Skeletal muscle tissue (tissue), 4 donors: ENCODE data around the gene PAX7. TPM values are rescaled to one million over a fixed set of nuclear protein-coding genes. Genes with fewer than 3 reads are reported as not detected.

ENCODE experiments used
- H3K27ac ChIP-seq: one replicate; pipeline ENCODE4 v1.7.0; 2013; ENCODE audit warnings: mild to moderate bottlenecking, low read depth, low read length, inconsistent platforms
- H3K27me3 ChIP-seq, 3 donors: one replicate each; pipeline ENCODE4 v1.7.0; 2013; ENCODE audit warnings: low read length in 3 of 3; ENCODE audit not compliant: control insufficient read depth in 3 of 3, insufficient read depth in 3 of 3
- H3K36me3 ChIP-seq, 3 donors: one replicate each; pipeline ENCODE4 v1.7.0; 2013; ENCODE audit warnings: low read length in 3 of 3; ENCODE audit not compliant: control insufficient read depth in 3 of 3, insufficient read depth in 3 of 3
- H3K4me1 ChIP-seq, 3 donors: one replicate each; pipeline ENCODE4 v1.7.0; 2013; ENCODE audit warnings: low read length in 3 of 3, mild to moderate bottlenecking in 3 of 3; ENCODE audit not compliant: control insufficient read depth in 3 of 3, insufficient read depth in 3 of 3
- H3K4me3 ChIP-seq, 3 donors: one replicate each; pipeline ENCODE4 v1.7.0; 2013; ENCODE audit warnings: low read length in 3 of 3
- H3K9ac ChIP-seq, 3 donors: one replicate each; pipeline ENCODE4 v1.7.0; 2013; ENCODE audit warnings: low read length in 3 of 3, mild to moderate bottlenecking in 3 of 3, moderate library complexity in 2 of 3, low read depth in 1 of 3
- H3K9me3 ChIP-seq, 3 donors: one replicate each; pipeline ENCODE4 v1.7.0; 2013; ENCODE audit warnings: low read length in 3 of 3; ENCODE audit not compliant: control insufficient read depth in 3 of 3
- total RNA-seq: library from RNA; depleted of rRNA; stranded (reverse); fragments of >200 nt; gene quantifications from one replicate; pipeline ENCODE4 v1.2.3, GENCODE V29; 2014
- donor health status: Osteomylitis.

The PAX7 gene
- total RNA-seq, 1 donor from 2014 or later, result 13.0 TPM

DNA sequence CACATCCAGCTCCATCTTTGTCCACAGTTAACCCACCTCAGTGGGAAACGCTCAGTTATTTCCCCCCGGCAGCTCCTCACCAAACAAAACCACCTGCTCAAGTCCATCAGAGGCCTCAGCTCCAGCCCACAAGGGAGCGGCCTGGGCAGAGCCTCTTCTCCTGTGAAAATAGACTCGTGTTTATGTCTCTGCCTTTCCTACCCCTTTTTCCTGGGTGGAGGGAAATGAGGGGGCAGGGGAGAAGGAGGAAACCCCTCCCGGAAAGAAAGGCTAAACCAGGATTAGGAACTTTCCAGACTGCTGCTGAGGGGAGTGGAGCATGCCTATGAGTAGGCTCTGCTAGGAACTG lies 81.6 kb downstream of the PAX7 start:
- Histone ChIP-seq H3K27ac (no peak overlapping the region), H3K4me1 (no peaks in the 10 kb centered on the region), H3K27me3 (peaks cover 17 to 66% (median 19%) of the 10 kb centered on the region in 3 donors), H3K4me3 (no peak overlapping the region), H3K36me3 (no peaks in the 10 kb centered on the region), H3K9me3 (no peaks in the 10 kb centered on the region), H3K9ac (no peak overlapping the region)

GRCh38 chr1:18714404-18715175 lies 83.9 kb downstream of the PAX7 start:
- no peak overlapping the region for H3K9ac ChIP-seq
- H3K4me3 ChIP-seq, result no peak overlapping the region
- peaks cover 34 to 74% (median 40%) of the 10 kb centered on the region in 3 donors for H3K27me3 ChIP-seq
- H3K9me3 ChIP-seq, result no peaks in the 10 kb centered on the region
- H3K36me3 ChIP-seq, result no peaks in the 10 kb centered on the region
- no peak overlapping the region for H3K27ac ChIP-seq
- H3K4me1 ChIP-seq, result no peaks in the 10 kb centered on the region

GRCh38 chr1:18716112-18716784 lies 85.6 kb downstream of the PAX7 start:
- Histone ChIP-seq H3K36me3 (no peaks in the 10 kb centered on the region), H3K4me3 (no peak overlapping the region), H3K27me3 (peaks cover 44 to 77% (median 54%) of the 10 kb centered on the region in 3 donors), H3K9me3 (no peaks in the 10 kb centered on the region), H3K4me1 (no peaks in the 10 kb centered on the region), H3K9ac (no peak overlapping the region), H3K27ac (no peak overlapping the region)

DNA sequence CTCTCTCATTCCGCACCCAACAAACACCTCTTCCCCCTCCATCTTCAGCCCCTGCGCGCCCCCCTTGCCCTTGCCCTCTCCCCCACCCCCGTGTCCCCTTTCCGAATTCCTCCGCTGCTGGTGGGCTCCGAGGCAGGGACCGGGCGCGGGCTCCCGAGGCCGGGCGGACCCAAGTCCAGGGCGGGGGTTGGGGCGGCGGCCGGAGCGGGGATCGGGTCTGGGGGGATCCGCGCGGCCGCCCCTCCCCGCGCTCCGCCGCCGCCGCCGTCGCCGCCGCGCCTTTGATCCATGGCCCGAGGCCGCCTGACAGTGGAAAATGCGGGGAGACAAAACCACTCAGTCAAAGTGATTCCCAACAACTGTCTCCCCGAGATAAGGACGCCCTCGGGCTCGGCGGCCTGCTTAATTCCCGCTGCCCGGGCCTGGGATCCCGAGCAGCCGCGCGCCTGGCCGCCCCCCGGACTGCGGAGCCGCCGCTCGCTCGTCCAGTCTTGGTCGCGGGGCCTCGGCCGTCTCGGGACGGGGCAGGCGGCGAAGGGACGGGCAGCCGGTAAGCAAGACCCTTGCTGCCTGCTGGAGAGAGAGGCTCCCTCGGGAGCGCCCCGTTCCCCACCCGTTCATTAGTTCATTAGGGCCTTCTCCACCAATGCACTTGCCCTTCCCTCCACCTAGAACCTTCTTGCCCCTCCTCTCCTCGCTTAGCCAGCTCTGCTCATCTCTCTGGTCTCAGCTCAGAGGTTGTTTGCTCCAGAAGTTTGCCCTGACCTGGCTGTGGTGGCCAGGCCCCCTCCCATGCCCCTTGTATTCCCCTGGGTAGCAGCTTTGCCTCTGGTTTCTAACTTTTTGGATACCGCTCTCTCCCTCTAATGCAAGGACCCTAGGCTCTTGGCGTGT lies 86.4 kb downstream of the PAX7 start:
- no peak overlapping the region for H3K27ac ChIP-seq
- H3K9me3 ChIP-seq, result no peaks in the 10 kb centered on the region
- H3K4me3 ChIP-seq, result no peak overlapping the region
- no peaks in the 10 kb centered on the region for H3K36me3 ChIP-seq
- H3K27me3 ChIP-seq, result peaks cover 48 to 77% (median 60%) of the 10 kb centered on the region in 3 donors
- no peaks in the 10 kb centered on the region for H3K4me1 ChIP-seq
- H3K9ac ChIP-seq, result no peak overlapping the region

GRCh38 chr1:18719786-18720451 lies 89.3 kb downstream of the PAX7 start:
- no peak overlapping the region for H3K9ac ChIP-seq
- no peaks in the 10 kb centered on the region for H3K4me1 ChIP-seq
- no peaks in the 10 kb centered on the region for H3K36me3 ChIP-seq
- H3K27me3 ChIP-seq, result peaks cover 57 to 78% (median 75%) of the 10 kb centered on the region in 3 donors
- H3K9me3 ChIP-seq, result no peaks in the 10 kb centered on the region
- no peak overlapping the region for H3K4me3 ChIP-seq
- no peak overlapping the region for H3K27ac ChIP-seq

GRCh38 chr1:18721041-18721440 lies 90.4 kb downstream of the PAX7 start:
- Histone ChIP-seq H3K9me3 (no peaks in the 10 kb centered on the region), H3K27me3 (peaks cover 50 to 74% (median 74%) of the 10 kb centered on the region in 3 donors), H3K4me3 (no peak overlapping the region), H3K4me1 (no peaks in the 10 kb centered on the region), H3K36me3 (no peaks in the 10 kb centered on the region), H3K27ac (no peak overlapping the region), H3K9ac (no peak overlapping the region)

DNA sequence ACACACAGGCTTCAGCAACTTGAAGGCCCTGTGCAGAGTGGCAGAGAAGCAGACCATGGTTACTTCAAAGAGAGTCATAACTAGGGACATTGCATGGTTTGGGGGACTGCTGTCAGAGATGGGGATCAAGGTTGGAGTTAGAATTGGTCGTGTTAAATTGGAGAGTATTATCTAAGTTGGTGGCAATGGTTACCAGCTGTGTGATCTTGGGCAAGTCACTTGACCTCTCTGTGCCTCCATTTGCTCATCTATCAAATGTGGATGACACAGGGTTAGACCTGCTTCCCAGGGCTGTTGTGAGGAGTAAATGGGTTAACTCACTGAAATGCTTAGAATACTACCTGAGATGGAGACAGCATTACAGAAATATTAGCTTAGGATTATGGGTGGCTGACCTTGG lies 91.1 kb downstream of the PAX7 start:
- H3K36me3 ChIP-seq, result no peaks in the 10 kb centered on the region
- H3K9me3 ChIP-seq, result no peaks in the 10 kb centered on the region
- H3K27me3 ChIP-seq, result peaks cover 50 to 78% (median 75%) of the 10 kb centered on the region in 3 donors
- H3K4me3 ChIP-seq, result no peak overlapping the region
- no peaks in the 10 kb centered on the region for H3K4me1 ChIP-seq
- H3K27ac ChIP-seq, result no peak overlapping the region
- no peak overlapping the region for H3K9ac ChIP-seq

- Histone ChIP-seq H3K27ac (no peak overlapping the region), H3K4me3 (no peak overlapping the region), H3K36me3 (no peaks in the 10 kb centered on the region), H3K27me3 (peaks cover 55 to 79% (median 73%) of the 10 kb centered on the region in 3 donors), H3K9me3 (no peaks in the 10 kb centered on the region), H3K9ac (no peak overlapping the region), H3K4me1 (no peaks in the 10 kb centered on the region)
These were observed 91.6 kb downstream of the PAX7 start for GRCh38 chr1:18722270-18722669.

DNA sequence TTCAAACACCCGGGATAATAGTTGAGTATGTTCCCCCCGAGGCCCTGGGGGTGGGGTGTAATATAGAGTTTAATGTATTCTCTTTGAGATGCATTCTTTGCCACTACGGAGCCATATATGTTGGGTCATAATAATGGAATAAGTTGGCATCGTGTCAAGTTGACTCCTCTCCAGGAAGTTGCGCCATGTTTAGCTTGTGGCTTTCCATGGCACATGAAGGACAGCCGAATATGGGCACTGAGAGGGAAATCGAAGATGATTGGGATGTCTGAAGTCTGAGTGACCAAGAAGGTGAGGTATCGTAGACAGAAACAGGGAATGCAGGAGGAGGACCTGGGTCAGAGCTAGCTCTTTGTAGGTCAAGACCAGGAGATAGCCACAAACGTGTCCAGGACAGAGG lies 92.6 kb downstream of the PAX7 start:
- Histone ChIP-seq H3K9me3 (no peaks in the 10 kb centered on the region), H3K27ac (no peak overlapping the region), H3K27me3 (peaks cover 53 to 76% (median 70%) of the 10 kb centered on the region in 3 donors), H3K4me3 (no peak overlapping the region), H3K4me1 (no peaks in the 10 kb centered on the region), H3K9ac (no peak overlapping the region), H3K36me3 (no peaks in the 10 kb centered on the region)
